Adipose tissue (tissue), 3 donors: ENCODE measurements around the gene CERS4. TPM values are rescaled to one million over a fixed set of nuclear protein-coding genes. Genes with fewer than 3 reads are reported as not detected.
"Not testable (repeated sequence)": the region's sequence is repeated elsewhere in the genome, so short reads cannot be mapped to it uniquely, and the experiment has no call there.

Experiments used
- H3K27ac ChIP-seq: one replicate; pipeline ENCODE4 v1.5.1; 2013; ENCODE audit warnings: low read depth, low read length
- WGBS, 3 donors: extraction: QIAGEN DNeasy Blood & Tissue Kit; methylation state at CpG; one replicate each; pipeline ENCODE4 v1.1.7; 2013; 5-methylcytosine and 5-hydroxymethylcytosine counted together
- polyA plus RNA-seq, 3 donors: library from polyadenylated mRNA; stranded (reverse); fragments of 200-250 nt; gene quantifications; one replicate each; pipeline ENCODE4 v1.2.3, GENCODE V29; 2013
- donor health status: healthy with polysubstance abuse.
- donor health status: Bipolar disorder and iron deficiency.
- donor health status: healthy.

CERS4 gene
- polyA plus RNA-seq, 3 donors = 16.2 to 66.3 (median 23.4) TPM

- H3K27ac ChIP-seq = no peak overlapping the region
- 42 to 91% (median 87%) methylated on average over 1 of the region's 1 CpG for WGBS, 3 donors
Measured at GRCh38 chr19:8238251-8238650, 29.1 kb downstream of the CERS4 start.

GRCh38 chr19:8239528-8240273, 30.5 kb downstream of the CERS4 start:
- H3K27ac ChIP-seq = no peak overlapping the region
- 81 to 95% (median 93%) methylated on average over 3 of the region's 3 CpGs for WGBS, 3 donors

- 9 to 18% (median 12%) methylated on average over 17 of the region's 17 CpGs for WGBS, 3 donors
- H3K27ac ChIP-seq = no peak overlapping the region
Measured at GRCh38 chr19:8240274-8241229, 31.4 kb downstream of the CERS4 start.

- no peak overlapping the region for H3K27ac ChIP-seq
- WGBS, 3 donors = 51 to 92% (median 92%) methylated on average over 4 of the region's 4 CpGs
Measured at GRCh38 chr19:8241646-8242045, 32.5 kb downstream of the CERS4 start.

GRCh38 chr19:8242211-8242821, 33.1 kb downstream of the CERS4 start:
- 71 to 99% (median 79%) methylated on average over 4 of the region's 4 CpGs for WGBS, 3 donors
- no peak overlapping the region for H3K27ac ChIP-seq

DNA sequence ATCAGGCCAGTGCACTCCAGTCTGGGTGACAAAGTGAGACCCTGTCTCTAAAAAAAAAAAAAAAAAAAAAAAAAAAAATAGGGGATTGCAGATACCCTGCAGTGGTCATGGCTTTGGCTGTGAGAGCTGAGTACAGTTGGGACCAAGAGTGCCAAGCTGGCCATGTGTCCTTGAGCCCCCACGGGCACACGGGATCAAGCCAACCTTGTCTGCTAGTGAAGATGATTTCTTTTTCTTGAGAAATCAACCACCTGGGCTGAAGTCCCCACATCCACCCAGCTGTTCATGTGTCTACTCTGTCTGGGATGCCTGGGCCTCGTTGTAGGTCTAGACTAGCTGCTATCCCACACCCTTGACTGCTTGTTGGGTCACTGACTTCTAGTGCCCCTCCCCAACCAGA, 34.0 kb downstream of the CERS4 start:
- WGBS, 3 donors = 48 to 94% (median 93%) methylated on average over 3 of the region's 3 CpGs
- H3K27ac ChIP-seq = no peak overlapping the region

- 82 to 96% (median 86%) methylated on average over 3 of the region's 3 CpGs for WGBS, 3 donors
- H3K27ac ChIP-seq = no peak overlapping the region
Measured at GRCh38 chr19:8244442-8244841, 35.3 kb downstream of the CERS4 start.

- no peak overlapping the region for H3K27ac ChIP-seq
- WGBS, 3 donors = 48 to 94% (median 94%) methylated on average over 11 of the region's 11 CpGs
Measured at GRCh38 chr19:8245869-8246835, 37.0 kb downstream of the CERS4 start.

DNA sequence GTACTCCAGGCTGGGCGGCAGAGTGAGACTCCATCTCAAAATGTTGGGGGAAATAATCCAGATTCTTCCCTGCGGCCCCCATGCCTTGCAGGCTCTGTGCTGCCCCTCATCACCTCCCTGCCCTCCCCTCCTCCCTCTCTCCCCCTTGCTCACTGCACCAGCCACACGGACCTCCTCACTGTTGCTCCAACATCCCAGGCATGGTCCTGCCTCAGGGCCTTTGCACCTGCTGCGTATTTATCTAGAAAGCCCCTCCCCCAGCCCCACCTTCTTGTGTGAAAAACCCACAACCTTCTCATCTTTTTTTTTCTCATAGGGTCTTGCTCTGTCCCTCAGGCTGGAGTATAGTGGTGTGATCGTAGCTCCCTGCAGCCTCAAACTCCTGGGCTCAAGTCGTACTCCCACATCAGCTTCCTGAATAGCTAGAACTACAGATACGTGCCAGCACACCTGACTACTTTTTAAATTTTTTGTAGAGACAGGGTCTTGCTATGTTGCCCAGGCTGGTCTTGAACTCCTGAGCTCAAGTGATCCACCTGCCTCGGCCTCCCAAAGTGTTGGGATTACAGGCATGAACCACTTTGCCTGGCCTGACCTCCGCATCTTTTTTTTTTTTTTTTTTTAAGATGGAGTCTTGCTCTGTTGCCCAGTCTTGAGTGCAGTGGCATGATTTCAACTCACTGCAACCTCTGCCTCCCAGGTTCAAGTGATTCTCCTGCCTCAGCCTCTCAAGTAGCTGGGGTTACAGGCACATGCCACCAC, 38.1 kb downstream of the CERS4 start:
- H3K27ac ChIP-seq = not testable (repeated sequence)
- 91 to 95% (median 94%) methylated on average over 9 of the region's 9 CpGs for WGBS, 3 donors

- no peak overlapping the region for H3K27ac ChIP-seq
- WGBS, 3 donors = 95 to 97% (median 95%) methylated on average over 8 of the region's 8 CpGs
Measured at GRCh38 chr19:8248348-8249328, 39.5 kb downstream of the CERS4 start.

DNA sequence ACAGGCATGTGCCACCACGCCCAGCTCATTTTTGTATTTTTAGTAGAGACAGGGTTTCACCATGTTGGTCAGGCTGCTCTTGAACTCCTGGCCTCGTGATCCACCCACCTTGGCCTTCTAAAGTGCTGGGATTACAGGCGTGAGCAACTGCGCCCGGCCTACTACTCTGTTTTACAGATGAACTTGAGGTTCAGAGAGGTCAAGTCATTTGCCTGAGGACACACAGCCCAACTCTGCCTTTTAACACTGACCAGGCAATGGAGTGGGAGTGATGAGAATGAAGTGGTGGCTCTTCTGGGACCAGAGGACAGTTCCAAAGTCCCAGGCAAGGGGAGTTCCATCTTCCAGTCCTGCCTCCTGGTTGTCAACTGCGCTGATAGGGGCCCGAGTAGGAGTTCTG, 41.4 kb downstream of the CERS4 start:
- no peak overlapping the region for H3K27ac ChIP-seq
- WGBS, 3 donors = 75 to 85% (median 77%) methylated on average over 7 of the region's 7 CpGs

GRCh38 chr19:8251025-8251472, 41.9 kb downstream of the CERS4 start:
- no peak overlapping the region for H3K27ac ChIP-seq
- 14 to 59% (median 53%) methylated on average over 14 of the region's 14 CpGs for WGBS, 3 donors

DNA sequence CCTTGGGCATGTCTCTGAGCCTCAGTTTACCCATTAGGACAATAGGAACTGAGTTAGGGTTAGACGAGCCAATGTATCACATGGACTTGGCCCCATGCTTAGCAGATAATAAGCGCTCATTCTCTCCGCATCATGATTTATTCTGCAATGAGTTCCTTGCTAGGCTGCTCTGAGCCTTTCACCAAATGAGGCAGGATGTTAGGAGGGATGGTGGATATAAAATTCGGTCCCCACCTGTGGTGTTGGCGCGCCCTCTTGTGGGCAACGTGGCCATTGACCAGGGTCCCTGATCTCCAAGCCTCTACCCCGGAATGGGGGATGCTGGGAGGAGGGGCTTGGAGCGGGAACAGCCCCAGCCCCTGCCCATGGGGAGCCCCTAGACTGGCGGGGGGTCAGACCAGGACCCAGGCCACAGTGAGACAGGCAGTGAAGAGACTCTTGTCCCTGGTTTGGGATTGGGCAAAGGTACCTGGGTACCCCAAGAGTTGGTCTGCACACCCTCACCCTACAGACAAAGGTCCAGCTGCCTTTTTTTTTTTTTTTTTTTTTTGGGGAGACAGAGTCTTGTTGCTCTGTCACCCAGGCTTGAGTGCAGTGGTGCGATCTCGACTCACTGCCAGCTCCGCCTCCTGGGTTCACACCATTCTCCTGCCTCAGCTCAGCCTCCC, 43.9 kb downstream of the CERS4 start:
- H3K27ac ChIP-seq = no peak overlapping the region
- WGBS, 3 donors = 26 to 32% (median 27%) methylated on average over 13 of the region's 13 CpGs

GRCh38 chr19:8253678-8254077, 44.5 kb downstream of the CERS4 start:
- H3K27ac ChIP-seq = no peak overlapping the region
- WGBS, 3 donors = 75 to 87% (median 82%) methylated on average over 12 of the region's 12 CpGs

DNA sequence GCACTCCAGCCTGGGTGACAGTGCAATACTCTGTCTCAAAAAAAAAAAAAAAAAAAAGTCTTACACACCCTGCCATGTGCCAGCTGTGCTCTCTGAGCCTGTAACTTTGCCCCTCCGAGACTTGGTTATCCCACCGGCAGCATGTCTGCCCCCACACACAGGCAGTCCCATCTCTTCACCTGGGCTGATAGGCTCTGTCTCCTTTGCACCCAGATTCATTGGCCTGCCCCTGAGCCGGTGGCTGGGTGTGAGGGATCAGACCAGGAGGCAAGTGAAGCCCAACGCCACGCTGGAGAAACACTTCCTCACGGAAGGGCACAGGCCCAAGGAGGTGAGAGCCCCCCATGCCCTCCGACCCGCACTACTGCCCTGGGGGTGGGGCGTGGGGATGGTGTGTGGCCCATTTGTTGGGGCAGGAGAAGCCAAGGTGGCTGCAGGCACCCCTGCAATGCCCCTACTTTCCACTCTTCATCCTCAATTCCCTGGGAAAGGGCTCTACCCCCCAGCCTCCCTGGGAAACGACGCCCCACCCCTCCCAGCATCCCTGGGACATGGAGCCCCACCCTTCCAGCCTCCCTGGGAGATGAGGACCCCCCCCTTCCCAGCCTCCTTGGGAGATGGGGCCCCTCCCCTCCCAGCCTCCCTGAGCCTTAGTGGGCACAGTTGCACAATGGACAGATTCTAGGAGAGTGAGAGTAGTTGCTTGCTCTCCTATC, 45.3 kb downstream of the CERS4 start:
- WGBS, 3 donors = 86 to 92% (median 88%) methylated on average over 9 to 11 of the region's 11 CpGs
- no peak overlapping the region for H3K27ac ChIP-seq
